HEK293 (cell line): Measurements from ENCODE around the gene CKAP4.

Experiments
- YY1 ChIP-seq: fragments of 450-650 bp; formaldehyde crosslinking; IDR thresholded peaks from 2 replicates; pipeline ENCODE4 v1.5.1; 2018; ENCODE audit warnings: missing biosample characterization, missing genetic modification characterization
- ZBTB20 ChIP-seq: fragments of 450-650 bp; formaldehyde crosslinking; IDR thresholded peaks from 2 replicates; pipeline ENCODE4 v1.5.1; 2016; ENCODE audit warnings: missing biosample characterization, missing genetic modification characterization
- ZBTB21 ChIP-seq: fragments of 450-650 bp; formaldehyde crosslinking; IDR thresholded peaks from 2 replicates; pipeline ENCODE4 v1.5.1; 2017; ENCODE audit warnings: missing biosample characterization, missing genetic modification characterization
- ZFP41 ChIP-seq: fragments of 450-650 bp; formaldehyde crosslinking; IDR thresholded peaks from 2 replicates; pipeline ENCODE4 v1.5.1; 2016; ENCODE audit warnings: missing biosample characterization, missing genetic modification characterization, borderline replicate concordance
- ZNF335 ChIP-seq: fragments of 450-650 bp; formaldehyde crosslinking; conservative IDR thresholded peaks from 2 replicates; pipeline ENCODE4 v1.5.1; 2016; ENCODE audit warnings: missing biosample characterization, missing genetic modification characterization
- ZNF701 ChIP-seq: fragments of 450-650 bp; formaldehyde crosslinking; IDR thresholded peaks from 2 replicates; pipeline ENCODE4 v1.5.1; 2016; ENCODE audit warnings: missing biosample characterization, missing genetic modification characterization
- TF ChIP-seq, protein P1 (sequence below): fragments of 450-650 bp; formaldehyde crosslinking; IDR thresholded peaks from 2 replicates; pipeline ENCODE4 v1.5.1; 2016; ENCODE audit warnings: missing biosample characterization, missing genetic modification characterization
- TF ChIP-seq, protein P2 (sequence below): fragments of 450-650 bp; formaldehyde crosslinking; IDR thresholded peaks from 2 replicates; pipeline ENCODE4 v1.5.1; 2016; ENCODE audit warnings: missing biosample characterization, missing genetic modification characterization
- TF ChIP-seq, protein P3 (sequence below): fragments of 450-650 bp; formaldehyde crosslinking; IDR thresholded peaks from 2 replicates; pipeline ENCODE4 v1.5.1; 2016; ENCODE audit warnings: missing biosample characterization, missing genetic modification characterization

DNA sequence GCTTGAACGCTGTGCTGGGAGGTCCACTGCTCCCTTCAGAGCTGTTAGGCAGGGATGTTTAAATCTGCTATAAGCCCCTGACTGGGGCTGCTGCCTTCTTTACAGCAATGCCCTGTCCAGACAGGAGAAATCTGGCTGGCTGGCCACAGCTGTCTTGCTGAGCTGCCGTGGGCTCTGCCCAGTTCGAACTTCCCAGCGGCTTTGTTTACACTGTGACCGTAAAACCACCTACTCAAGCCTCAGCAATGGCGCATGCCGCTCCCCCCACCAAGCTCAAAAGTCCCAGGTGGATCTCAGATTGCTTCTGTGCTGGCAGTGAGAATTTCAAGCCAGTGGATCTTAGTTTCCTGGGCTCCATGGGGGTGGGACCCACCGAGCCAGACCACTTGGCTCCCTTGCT, 35.8 kb downstream of the CKAP4 start:
- no peak for TF ChIP-seq ZNF701 (tag by site-specific recombination)
- TF ChIP-seq, protein P1, sequence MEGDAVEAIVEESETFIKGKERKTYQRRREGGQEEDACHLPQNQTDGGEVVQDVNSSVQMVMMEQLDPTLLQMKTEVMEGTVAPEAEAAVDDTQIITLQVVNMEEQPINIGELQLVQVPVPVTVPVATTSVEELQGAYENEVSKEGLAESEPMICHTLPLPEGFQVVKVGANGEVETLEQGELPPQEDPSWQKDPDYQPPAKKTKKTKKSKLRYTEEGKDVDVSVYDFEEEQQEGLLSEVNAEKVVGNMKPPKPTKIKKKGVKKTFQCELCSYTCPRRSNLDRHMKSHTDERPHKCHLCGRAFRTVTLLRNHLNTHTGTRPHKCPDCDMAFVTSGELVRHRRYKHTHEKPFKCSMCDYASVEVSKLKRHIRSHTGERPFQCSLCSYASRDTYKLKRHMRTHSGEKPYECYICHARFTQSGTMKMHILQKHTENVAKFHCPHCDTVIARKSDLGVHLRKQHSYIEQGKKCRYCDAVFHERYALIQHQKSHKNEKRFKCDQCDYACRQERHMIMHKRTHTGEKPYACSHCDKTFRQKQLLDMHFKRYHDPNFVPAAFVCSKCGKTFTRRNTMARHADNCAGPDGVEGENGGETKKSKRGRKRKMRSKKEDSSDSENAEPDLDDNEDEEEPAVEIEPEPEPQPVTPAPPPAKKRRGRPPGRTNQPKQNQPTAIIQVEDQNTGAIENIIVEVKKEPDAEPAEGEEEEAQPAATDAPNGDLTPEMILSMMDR (tag by site-specific recombination) = no peak
- no peak for TF ChIP-seq YY1 (tag by site-specific recombination)
- TF ChIP-seq, protein P2, sequence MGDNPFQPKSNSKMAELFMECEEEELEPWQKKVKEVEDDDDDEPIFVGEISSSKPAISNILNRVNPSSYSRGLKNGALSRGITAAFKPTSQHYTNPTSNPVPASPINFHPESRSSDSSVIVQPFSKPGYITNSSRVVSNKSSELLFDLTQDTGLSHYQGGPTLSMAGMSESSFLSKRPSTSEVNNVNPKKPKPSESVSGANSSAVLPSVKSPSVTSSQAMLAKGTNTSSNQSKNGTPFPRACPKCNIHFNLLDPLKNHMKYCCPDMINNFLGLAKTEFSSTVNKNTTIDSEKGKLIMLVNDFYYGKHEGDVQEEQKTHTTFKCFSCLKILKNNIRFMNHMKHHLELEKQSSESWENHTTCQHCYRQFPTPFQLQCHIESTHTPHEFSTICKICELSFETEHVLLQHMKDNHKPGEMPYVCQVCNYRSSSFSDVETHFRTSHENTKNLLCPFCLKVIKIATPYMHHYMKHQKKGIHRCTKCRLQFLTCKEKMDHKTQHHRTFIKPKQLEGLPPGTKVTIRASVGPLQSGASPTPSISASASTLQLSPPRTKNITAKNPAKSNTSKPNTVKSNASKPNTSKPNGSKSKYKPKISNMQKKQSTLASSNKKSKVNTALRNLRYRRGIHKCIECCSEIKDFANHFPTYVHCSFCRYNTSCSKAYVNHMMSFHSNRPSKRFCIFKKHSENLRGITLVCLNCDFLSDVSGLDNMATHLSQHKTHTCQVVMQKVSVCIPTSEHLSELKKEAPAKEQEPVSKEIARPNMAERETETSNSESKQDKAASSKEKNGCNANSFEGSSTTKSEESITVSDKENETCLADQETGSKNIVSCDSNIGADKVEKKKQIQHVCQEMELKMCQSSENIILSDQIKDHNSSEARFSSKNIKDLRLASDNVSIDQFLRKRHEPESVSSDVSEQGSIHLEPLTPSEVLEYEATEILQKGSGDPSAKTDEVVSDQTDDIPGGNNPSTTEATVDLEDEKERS (tag by site-specific recombination) = no peak
- no peak for TF ChIP-seq ZFP41 (tag by site-specific recombination)
- TF ChIP-seq, protein P3, sequence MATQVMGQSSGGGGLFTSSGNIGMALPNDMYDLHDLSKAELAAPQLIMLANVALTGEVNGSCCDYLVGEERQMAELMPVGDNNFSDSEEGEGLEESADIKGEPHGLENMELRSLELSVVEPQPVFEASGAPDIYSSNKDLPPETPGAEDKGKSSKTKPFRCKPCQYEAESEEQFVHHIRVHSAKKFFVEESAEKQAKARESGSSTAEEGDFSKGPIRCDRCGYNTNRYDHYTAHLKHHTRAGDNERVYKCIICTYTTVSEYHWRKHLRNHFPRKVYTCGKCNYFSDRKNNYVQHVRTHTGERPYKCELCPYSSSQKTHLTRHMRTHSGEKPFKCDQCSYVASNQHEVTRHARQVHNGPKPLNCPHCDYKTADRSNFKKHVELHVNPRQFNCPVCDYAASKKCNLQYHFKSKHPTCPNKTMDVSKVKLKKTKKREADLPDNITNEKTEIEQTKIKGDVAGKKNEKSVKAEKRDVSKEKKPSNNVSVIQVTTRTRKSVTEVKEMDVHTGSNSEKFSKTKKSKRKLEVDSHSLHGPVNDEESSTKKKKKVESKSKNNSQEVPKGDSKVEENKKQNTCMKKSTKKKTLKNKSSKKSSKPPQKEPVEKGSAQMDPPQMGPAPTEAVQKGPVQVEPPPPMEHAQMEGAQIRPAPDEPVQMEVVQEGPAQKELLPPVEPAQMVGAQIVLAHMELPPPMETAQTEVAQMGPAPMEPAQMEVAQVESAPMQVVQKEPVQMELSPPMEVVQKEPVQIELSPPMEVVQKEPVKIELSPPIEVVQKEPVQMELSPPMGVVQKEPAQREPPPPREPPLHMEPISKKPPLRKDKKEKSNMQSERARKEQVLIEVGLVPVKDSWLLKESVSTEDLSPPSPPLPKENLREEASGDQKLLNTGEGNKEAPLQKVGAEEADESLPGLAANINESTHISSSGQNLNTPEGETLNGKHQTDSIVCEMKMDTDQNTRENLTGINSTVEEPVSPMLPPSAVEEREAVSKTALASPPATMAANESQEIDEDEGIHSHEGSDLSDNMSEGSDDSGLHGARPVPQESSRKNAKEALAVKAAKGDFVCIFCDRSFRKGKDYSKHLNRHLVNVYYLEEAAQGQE (tag by site-specific recombination) = no peak
- TF ChIP-seq ZBTB21 = no peak
- no peak for TF ChIP-seq ZBTB20 (tag by site-specific recombination)
- TF ChIP-seq ZNF335 (tag by site-specific recombination) = no peak
